ENCODE measurements around the gene GSE1. TPM values are rescaled to one million over a fixed set of nuclear protein-coding genes. Genes with fewer than 3 reads are reported as not detected.

GSE1 gene
- total and polyA plus RNA-seq, 9 of the 15 experiments (the other 6 are each of a cell fraction or from before 2014, with no cell fraction given): 12.2 to 244 (median 57.9) TPM

GRCh38 chr16:85615852-85616606 lies 2.9 kb downstream of the GSE1 start (continued):
- TF ChIP-seq THRA (IDR thresholded peaks at IDR 0.05) (no peak), BRD4 (IDR thresholded peaks at IDR 0.05) (no peak), L3MBTL2 (IDR thresholded peaks at IDR 0.05) (no peak; the same call in 1 of the 2 replicates), EWSR1 (IDR thresholded peaks at IDR 0.05; ENCODE audit: borderline replicate concordance, low read depth, partially characterized antibody) (no peak), ELF2 (CRISPR knock-in tag; IDR thresholded peaks at IDR 0.05) (peak; percentile 75), CC2D1A (IDR thresholded peaks at IDR 0.05) (no peak), ZNF766 (CRISPR knock-in tag; conservative IDR thresholded peaks at IDR 0.05) (0 out of 2 replicates have a peak, but pooled peaks have one; percentile 51), ZNF311 (CRISPR knock-in tag; IDR thresholded peaks at IDR 0.05) (no peak), RAD21 (CRISPR knock-in tag; conservative IDR thresholded peaks at IDR 0.05 in 1 of 2, IDR thresholded peaks at IDR 0.05 in 1 of 2) (peak; percentile 43 to 70), GATAD2A (IDR thresholded peaks at IDR 0.05) (no peak), ZNF445 (CRISPR knock-in tag; IDR thresholded peaks at IDR 0.05; ENCODE audit: low read depth) (no peak), MGA (IDR thresholded peaks at IDR 0.05) (no peak), MECOM (CRISPR knock-in tag; IDR thresholded peaks at IDR 0.05) (no peak), TAF15 (IDR thresholded peaks at IDR 0.05; ENCODE audit: low read depth, low read length) (no peak), ZNF384 (IDR thresholded peaks at IDR 0.05; ENCODE audit: low read depth, low read length) (no peak), EZH2 (IDR thresholded peaks at IDR 0.05; ENCODE audit: borderline replicate concordance, low read depth, low read length) (no peak)
